ENCODE results near the gene RALGAPB.
"Not testable (repeated sequence)": the region's sequence is repeated elsewhere in the genome, so short reads cannot be mapped to it uniquely, and the experiment has no call there.

The RALGAPB gene

DNA sequence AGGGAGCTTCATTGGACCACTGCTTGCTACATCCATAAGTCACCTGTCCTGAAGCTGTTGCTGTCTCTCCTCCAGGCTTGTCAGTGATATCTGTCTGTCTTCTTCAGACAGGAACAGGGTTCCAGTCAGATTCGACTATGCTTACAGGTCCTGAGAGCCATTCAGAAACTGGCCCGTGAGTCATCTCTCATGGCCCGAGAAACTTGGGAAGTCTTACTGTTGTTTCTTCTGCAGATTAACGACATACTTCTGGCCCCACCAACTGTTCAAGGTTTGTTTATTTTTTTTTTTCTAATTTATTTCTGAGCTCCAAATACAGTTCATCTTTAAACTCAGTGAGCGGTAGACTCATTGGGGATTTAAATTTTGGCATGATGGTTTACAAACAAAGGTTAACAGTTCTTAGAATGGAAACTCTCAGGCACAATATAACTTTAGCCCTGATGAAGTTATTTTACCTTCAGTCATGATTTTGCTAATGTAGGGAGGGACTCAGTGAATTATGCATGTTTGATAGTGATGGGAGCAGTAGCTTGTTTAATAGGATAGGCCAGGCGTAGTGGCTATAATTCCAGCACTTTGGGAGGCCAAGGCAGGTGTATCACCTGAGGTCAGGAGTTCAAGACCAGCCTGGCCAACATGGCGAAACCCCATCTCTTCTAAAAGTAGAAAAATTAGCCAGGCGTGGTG lies 24.7 kb downstream of the RALGAPB start:
- DNase-seq (ENCODE audit: extremely low spot score) = no peak
- ChIA-PET CTCF (interaction anchor here (0.8 kb wide), 1 partner anchor 18 kb away, joined by 3 read pairs; no protein-coding TSS in a partner anchor), POLR2A (no interaction called here)
- no peak for TF ChIP-seq CTCF (IDR thresholded peaks at IDR 0.05; ENCODE audit: control extremely low read depth, extremely low read depth, low read depth, missing control alignments)

- POLR2A ChIA-PET = no interaction called here
- CTCF ChIA-PET = no interaction called here
- no peak for DNase-seq (ENCODE audit: extremely low spot score)
- TF ChIP-seq CTCF (IDR thresholded peaks at IDR 0.05; ENCODE audit: control extremely low read depth, extremely low read depth, low read depth, missing control alignments) = no peak
Observed at GRCh38 chr20:38498909-38499308, 26.3 kb downstream of the RALGAPB start.

DNA sequence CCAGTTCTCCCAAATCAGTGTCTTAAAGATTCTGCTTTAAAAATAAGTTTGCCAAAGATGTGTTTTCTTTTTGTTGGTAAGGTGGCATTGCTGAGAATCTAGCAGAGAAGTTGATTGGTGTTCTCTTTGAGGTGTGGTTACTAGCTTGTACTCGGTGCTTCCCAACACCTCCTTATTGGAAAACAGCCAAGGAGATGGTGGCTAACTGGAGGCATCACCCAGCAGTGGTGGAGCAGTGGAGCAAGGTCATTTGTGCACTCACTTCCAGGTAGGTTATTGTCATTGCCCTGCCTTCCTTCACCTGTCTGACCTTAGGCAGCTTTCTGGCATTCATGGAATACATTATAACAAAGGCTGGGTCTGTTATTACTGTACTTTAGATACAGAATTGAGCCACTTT lies 26.7 kb downstream of the RALGAPB start:
- DNase-seq (ENCODE audit: extremely low spot score) = no peak
- TF ChIP-seq CTCF (IDR thresholded peaks at IDR 0.05; ENCODE audit: control extremely low read depth, extremely low read depth, low read depth, missing control alignments) = no peak
- CTCF ChIA-PET = interaction anchor here (2.0 kb wide), 1 partner anchor 26 kb away, joined by 6 read pairs; the partner anchor contains the start of gene RALGAPB

DNA sequence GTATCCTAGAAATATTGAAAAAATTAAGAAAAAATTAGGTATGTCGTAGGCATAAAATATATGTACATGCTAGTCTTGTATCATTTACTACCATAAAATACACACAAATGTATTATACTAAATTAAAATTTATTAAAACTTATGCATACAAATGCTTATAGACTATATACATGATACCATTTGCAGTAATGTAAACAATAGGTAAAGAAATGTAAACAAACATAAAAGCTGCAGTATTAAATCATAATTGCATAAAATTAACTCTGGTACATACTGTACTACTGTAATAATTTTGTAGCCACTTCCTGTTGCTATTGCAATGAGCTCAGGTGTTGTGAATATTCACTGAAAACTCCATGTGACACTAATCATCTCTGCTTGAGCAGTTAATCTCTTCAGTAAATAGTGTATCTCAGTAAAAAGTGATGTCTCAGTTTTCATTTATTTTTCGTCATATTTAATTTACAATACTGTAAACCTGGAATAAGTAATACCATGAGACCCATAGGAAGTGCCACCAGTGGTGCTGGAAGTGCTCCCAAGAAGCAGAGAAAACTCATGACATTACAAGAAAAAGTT lies 29.3 kb downstream of the RALGAPB start:
- no peak for TF ChIP-seq CTCF (IDR thresholded peaks at IDR 0.05; ENCODE audit: control extremely low read depth, extremely low read depth, low read depth, missing control alignments)
- POLR2A ChIA-PET = no interaction called here
- DNase-seq (ENCODE audit: extremely low spot score) = no peak
- CTCF ChIA-PET = interaction anchor here (1.1 to 1.5 kb wide), 3 partner anchors 9 to 30 kb away, joined by 3 to 6 read pairs (median 4); no protein-coding TSS in a partner anchor

More for the DNA sequence above, 26.7 kb downstream of the RALGAPB start:
- POLR2A ChIA-PET = no interaction called here

DNA sequence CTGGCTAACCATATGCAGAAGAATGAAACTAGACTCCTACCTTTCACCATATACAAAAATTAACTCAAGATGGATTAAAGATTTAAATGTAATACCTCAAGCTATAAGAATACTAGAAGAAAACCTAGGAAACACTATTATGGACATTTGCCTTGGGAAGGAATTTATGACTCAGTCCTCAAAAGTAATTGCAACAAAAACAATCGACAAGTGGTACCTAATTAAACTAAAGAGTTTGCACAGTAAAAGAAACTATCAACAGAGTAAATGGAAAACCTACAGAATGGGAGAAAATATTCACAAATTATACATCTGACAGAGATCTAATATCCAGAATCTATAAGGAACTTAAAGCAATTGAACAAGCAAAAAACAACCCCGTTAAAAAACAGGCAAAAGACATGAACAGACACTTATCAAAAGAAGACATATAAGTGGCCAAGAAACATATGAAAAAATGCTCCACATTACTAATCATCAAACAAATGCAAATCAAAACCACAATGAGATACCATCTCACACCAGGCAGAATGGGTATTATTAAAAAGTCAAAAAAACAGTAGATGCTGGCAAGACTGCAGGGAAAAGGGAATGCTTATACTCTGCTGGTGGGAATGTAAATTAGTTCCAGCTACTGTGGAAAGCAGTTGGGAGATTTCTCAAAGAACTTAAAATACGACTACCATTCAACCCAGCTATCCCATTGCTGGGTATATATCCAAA lies 31.9 kb downstream of the RALGAPB start:
- ChIA-PET POLR2A (no interaction called here), CTCF (interaction anchor here (1.4 to 1.6 kb wide), 2 partner anchors 14 to 15 kb away, joined by 3 to 4 read pairs; no protein-coding TSS in a partner anchor)
- no peak for DNase-seq (ENCODE audit: extremely low spot score)
- TF ChIP-seq CTCF (IDR thresholded peaks at IDR 0.05; ENCODE audit: control extremely low read depth, extremely low read depth, low read depth, missing control alignments) = no peak

GRCh38 chr20:38505091-38505455 lies 32.4 kb downstream of the RALGAPB start:
- CTCF ChIA-PET = interaction anchor here (1.6 kb wide), 1 partner anchor 15 kb away, joined by 3 read pairs; no protein-coding TSS in a partner anchor
- TF ChIP-seq CTCF (IDR thresholded peaks at IDR 0.05; ENCODE audit: control extremely low read depth, extremely low read depth, low read depth, missing control alignments) = no peak
- POLR2A ChIA-PET = no interaction called here
- no peak for DNase-seq (ENCODE audit: extremely low spot score)

DNA sequence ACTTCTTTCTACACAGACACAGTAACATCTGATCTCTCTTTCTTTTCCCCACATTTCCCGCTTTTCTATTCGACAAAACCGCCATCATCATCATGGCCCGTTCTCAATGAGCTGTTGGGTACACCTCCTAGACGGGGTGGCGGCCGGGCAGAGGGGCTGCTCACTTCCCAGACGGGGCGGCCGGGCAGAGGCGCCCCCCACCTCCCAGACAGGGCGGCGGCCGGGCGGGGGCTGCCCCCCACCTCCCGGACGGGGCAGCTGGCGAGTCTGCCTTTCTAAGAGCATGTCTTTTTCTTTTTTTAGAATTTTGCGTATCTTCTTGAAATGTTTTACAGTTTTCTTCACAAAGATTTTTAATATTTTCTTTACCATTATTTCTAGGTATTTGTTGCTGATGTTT lies 39.1 kb downstream of the RALGAPB start:
- DNase-seq (ENCODE audit: extremely low spot score); POLR2A ChIA-PET; CTCF ChIA-PET: not testable (repeated sequence)
